IMR-90 (cell line): Measurements from ENCODE around the gene RHBDL1.

Experiments
- CEBPB ChIP-seq: IDR thresholded peaks from 2 replicates; pipeline ENCODE4 v1.6.1; 2012; ENCODE audit warnings: low read depth, low read length, improper control_type of control experiment
- CTCF ChIP-seq: conservative IDR thresholded peaks from 2 replicates; pipeline ENCODE4 v1.5.1; 2012; ENCODE audit warnings: mild to moderate bottlenecking, low read depth, low read length, improper control_type of control experiment
- ELK1 ChIP-seq: fragments of 150-350 bp; IDR thresholded peaks from 2 replicates; pipeline ENCODE4 v1.6.1; 2016; ENCODE audit warnings: low read depth, mild to moderate bottlenecking, low read length, moderate library complexity, borderline replicate concordance
- MAFK ChIP-seq: IDR thresholded peaks from 2 replicates; pipeline ENCODE4 v1.6.1; 2012; ENCODE audit warnings: low read depth, low read length, improper control_type of control experiment
- MAZ ChIP-seq: IDR thresholded peaks from 2 replicates; pipeline ENCODE4 v1.6.1; 2012; ENCODE audit warnings: low read depth, mild to moderate bottlenecking, low read length, improper control_type of control experiment, moderate library complexity, borderline replicate concordance
- POLR2A ChIP-seq: IDR thresholded peaks from 2 replicates; pipeline ENCODE4 v1.6.1; 2012; ENCODE audit warnings: mild to moderate bottlenecking, low read depth, low read length
- RAD21 ChIP-seq: IDR thresholded peaks from 2 replicates; pipeline ENCODE4 v1.6.1; 2012; ENCODE audit warnings: low read length, improper control_type of control experiment
- RFX5 ChIP-seq: IDR thresholded peaks from 2 replicates; pipeline ENCODE4 v1.8.0; 2012; ENCODE audit warnings: low read depth, mild to moderate bottlenecking, low read length, moderate library complexity
- SMC3 ChIP-seq: fragments of 150-350 bp; IDR thresholded peaks from 2 replicates; pipeline ENCODE4 v1.6.1; 2016; ENCODE audit warnings: low read depth, mild to moderate bottlenecking, antibody characterized with exemption, low read length, moderate library complexity
- TF ChIP-seq, protein P1 (sequence below): fragments of 150-350 bp; IDR thresholded peaks from 2 replicates; pipeline ENCODE4 v1.6.1; 2017; ENCODE audit warnings: mild to moderate bottlenecking, antibody characterized with exemption, low read length, low read depth

DNA sequence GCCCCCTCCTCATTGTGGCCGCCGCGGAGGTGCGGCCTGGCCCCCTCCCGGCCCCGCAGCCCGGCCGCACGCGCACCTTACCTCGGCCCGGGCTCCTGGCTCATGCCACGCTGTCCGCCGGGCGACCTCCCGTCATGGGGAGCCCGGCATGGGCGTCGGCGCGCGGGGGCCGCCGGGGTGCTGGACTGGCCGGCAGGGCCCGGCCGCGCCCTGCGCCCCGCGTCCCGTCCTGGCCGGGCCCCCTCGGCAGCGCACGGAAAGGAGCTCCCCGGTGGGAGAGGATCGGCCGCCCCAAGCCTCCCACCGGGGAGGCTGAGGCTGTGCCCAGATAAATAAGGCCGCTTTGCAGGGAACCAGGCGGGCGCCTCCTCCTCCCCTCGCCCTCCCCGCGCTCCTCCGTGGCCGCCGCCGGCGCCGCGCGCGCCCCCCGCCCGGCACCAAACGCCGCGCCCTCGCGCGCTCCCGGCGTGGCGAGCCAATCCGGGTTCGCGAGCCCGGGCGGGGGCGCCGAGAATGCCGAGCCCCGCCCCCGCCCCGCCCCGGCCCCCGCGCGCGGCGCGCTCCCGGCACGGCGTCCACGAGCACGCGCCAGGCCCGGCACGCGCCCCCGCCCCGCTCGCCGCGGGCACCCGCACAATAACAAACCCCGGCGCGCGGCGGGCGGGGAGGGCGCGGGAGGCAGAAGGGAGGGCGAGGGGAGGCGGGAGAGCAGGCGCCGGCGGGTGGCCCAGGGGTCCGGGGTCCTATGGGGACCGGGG, 30.1 kb downstream of the RHBDL1 start, which contains the start of gene FBXL16:
- TF ChIP-seq CTCF: no peak
- TF ChIP-seq, protein P1, sequence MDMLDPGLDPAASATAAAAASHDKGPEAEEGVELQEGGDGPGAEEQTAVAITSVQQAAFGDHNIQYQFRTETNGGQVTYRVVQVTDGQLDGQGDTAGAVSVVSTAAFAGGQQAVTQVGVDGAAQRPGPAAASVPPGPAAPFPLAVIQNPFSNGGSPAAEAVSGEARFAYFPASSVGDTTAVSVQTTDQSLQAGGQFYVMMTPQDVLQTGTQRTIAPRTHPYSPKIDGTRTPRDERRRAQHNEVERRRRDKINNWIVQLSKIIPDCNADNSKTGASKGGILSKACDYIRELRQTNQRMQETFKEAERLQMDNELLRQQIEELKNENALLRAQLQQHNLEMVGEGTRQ: no peak
- no peak for TF ChIP-seq MAZ
- no peak for TF ChIP-seq POLR2A
- TF ChIP-seq CEBPB: no peak
- no peak for TF ChIP-seq SMC3
- no peak for TF ChIP-seq MAFK
- TF ChIP-seq RFX5: no peak
- no peak for TF ChIP-seq ELK1
- no peak for TF ChIP-seq RAD21
